ENCODE data around the gene TCP10L.

DNA sequence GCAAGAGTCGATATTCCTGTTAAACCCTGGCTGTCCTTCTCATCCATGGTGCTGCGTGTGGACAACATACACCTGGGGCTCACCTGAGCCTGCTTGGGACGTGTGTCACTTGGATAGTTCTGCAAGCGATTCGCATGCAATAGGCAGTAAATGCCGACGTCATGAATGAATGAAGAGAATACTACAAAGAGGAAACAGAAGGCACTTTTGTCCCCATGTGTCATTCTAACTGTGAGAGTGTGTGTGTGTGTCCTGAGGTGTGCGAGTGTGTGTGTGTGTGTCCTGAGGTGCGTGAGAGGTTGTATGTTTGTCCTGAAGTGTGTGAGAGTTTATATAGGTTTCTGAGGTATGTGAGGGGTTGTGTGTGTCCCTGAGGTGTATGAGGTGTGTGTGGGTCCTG, 647 bp upstream of the TCP10L start:
- TF ChIP-seq POLR2A (IDR thresholded peaks at IDR 0.05; ENCODE audit: low read length) (no peak), GATA1 (IDR thresholded peaks at IDR 0.05; ENCODE audit: low read depth, low read length) (no peak)
